IPS DF 4.7 (cell line): Measurements from ENCODE around the gene CACNA1B.

ENCODE experiments used
- DNase-seq: peaks from one replicate; pipeline ENCODE4 v3.0.0-alpha.2; 2013; ENCODE audit warnings: low spot score; ENCODE audit errors: extremely low read depth

CACNA1B gene

GRCh38 chr9:138028596-138028995 lies 151.0 kb downstream of the CACNA1B start:
- DNase-seq = no peak

DNA sequence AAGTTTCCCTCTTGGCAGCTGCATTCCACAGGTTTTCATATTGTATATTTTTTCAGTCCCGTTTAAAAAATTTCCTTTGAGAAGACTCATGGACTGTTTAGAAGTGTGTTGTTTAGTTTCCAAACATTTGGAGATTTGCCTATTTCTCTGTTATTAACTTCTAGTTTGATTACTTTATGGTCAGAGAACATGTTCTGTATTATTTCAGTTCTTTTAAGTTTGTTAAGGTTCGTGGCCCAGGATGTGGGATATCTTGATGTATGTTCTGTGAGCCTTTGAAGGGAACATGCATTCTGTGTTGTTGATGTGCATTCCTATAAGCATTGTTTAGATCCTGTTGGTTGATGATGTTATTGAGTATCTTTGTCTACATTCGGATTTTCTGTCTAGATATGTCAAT lies 153.6 kb downstream of the CACNA1B start:
- no peak for DNase-seq

DNA sequence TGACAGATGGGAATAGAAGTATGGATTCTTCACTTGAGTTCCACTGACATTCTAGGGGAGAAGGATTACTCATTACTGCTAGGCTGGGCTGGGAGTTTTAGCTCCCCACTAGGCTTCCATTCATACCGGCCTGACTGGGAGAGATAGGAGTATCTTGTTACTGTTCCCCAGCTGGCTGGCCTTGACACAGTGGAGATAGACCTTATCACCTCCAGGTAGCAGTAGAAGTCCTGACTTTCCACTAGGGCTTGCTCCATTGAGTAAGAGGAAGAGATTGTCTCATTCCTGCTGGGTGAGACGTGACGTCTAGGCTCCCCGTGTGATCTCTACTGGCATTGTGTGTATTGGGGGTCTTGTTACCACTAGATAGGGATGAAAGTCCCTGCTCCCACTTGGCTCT lies 156.4 kb downstream of the CACNA1B start:
- no peak for DNase-seq

- no peak for DNase-seq
Observed at GRCh38 chr9:138037140-138037539, 159.6 kb downstream of the CACNA1B start.

DNA sequence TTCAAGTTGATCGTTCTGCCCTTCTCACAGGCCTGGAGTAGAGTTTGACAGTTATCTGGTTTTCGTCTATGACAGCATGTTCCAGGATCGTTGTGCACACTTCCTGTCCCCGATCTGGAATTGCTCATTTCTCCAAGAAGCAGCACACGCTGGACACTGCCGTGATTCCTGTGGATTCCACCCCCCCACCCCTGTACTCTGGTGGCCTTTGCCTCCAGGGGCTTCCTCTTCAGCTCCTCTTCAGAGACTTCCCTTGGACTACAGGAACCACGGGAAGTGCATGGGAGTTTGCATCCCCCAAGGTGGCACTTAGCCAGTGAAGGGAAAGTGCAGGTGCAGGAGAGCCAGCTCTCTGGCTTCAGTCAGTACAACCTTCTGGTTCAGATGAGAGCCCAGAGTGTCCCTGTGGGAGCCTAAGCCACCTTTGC lies 160.7 kb downstream of the CACNA1B start:
- no peak for DNase-seq

DNA sequence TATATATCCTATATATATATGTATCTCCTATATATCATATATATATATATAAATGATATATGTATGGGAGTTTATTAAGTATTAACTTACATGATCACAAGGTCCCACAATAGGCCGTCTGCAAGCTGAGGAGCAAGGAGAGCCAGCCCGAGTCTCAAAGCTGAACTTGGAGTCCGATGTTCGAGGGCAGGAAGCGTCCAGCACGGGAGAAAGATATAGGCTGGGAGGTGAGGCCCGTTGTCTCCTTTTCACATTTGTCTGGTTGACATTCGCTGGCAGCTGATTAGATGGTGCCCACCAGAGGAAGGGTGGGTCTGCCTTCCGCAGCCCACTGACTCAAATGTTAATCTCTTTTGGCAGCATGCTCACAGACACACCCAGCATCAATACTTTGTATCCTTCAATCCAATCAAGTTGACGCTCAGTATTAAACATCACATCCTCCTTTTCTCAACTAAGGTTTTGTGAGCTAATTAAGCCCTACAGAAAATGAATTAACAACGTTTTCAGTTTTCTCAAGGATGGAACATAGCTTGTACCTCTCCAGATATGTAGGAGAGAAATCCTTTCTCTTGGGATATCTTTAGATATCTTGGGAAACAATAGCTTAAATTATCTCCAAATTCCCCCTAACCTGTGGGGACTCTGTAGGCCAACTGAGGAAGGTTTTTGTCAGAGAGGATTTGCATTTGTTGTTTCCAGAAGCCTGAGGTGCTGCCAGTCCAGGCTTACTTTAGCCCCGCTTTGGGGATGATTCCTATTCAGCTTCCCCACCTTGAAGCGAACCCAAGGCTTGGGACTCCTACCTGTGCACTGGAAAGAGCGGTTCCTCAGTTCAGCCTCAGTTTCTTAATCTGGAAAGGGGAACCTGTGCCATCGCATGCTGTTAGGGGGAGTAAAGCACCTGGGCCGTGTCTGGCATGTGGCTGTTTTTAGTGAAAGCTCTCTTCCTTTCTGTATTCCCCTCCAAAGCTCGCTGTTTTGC lies 163.2 kb downstream of the CACNA1B start:
- DNase-seq = no peak

GRCh38 chr9:138042146-138042545 lies 164.6 kb downstream of the CACNA1B start:
- DNase-seq = no peak

DNA sequence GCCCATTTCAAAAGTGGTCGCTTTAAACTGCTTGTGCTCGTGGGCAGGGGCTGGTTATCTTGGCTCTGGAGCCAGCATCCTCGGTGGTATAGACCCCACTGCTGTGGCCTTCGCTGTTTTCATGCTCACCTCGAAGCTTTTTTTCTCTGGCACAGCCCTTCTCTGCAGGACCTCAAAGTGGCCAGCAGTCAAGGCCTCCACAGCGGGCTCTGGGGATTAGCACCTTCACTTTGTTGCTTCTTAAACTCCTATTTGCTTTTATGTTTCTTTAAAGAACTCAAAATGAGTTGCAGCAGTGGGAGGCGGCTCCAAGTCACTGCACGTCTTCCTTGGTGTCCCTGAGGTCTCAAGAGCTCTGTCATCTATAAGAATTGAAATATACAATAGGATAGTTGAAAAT lies 165.1 kb downstream of the CACNA1B start:
- DNase-seq = no peak

DNA sequence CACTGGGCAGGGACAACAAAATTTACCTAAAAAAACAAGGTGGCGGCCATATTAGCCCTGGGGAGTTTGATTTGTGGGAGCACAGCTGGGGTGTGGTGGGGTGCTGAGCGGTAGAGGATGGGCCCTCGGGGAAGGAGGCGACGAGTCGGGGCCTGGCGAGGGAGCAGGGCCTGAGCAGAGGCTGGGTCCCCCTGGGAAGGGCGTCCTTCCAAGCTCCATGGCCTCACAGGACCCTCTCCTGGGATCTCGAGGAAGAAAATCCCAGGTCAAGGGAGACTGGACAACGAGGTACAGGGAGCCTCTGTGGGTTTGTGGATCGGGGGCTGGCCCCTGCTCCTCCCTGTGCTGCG lies 165.5 kb downstream of the CACNA1B start:
- DNase-seq = no peak

- DNase-seq = no peak
Observed at GRCh38 chr9:138043411-138044345, 166.1 kb downstream of the CACNA1B start.

- no peak for DNase-seq
Observed at GRCh38 chr9:138044485-138045383, 167.2 kb downstream of the CACNA1B start.

DNA sequence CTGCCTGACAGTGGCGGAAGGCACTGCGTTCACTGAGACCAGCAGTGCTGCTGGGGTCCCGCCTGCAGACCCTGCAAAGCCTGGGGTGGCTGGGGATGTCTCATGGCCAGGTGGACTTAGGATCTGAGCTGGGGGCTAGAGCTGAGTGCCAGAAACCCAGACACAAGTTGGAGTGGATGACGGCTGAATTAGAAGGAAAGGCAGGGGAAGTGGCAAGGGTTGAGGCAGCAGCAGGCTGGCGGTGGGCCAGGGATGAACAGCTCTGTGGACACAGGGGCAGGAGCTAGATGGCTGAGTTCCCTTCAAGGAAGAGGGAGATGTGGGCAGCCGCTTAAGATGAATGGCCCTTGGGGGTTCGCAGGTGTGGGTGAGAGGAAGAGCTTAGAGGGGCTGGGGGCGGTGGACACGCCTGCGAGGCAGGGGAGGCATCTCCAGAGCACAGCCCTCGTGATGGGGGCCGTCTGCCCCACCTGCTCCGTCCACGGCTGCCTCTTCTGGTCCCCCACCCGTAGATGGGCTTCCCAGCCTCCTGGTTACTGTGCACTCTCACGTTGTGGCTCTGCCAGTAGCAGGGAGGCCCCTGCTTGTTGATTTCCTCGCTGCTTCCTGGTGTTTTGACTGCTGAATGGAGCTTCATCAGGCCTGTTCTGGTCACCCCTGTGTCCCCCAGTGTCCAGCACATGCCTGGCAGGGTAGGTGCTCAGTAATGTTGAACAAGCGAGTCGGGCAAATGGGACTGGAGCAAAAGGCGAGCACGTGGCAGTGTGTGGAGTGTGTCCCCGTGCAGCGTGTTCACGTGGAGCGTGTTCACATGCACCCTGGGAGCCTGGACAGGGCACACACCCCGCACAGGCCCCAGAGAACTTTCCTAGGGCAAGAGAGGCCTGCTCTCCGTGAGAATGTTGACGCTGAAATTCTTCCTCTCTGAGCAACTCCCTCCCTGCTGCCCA lies 168.2 kb downstream of the CACNA1B start:
- no peak for DNase-seq

GRCh38 chr9:138046641-138047301 lies 169.2 kb downstream of the CACNA1B start:
- no peak for DNase-seq

DNA sequence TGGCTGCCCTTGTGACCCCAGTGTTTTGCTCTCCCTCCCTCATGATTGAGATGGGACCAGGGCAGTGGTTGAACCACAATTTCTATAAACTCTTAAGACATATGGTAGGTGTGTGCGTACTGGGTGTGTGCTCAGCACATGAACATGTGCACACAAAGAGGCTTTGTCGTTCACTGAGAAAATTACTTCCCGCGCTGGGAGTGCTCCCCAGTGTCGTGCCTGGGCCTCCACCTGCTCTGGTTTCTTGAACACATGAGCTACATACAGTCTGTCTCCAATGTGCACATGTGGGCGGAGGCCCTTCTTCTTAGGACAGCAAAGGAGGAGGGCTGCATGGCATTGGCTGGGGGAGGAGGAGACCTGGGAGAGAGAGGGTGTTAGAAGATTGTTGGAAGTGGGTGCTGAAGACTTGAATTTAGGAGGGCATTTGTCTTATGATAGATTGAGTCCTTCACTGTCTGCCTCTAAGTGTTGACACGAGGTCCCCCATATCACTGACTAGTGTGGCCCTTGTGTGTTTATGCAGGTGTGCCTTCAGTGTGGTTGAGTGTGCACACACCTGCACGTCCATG lies 170.0 kb downstream of the CACNA1B start:
- no peak for DNase-seq

GRCh38 chr9:138048184-138048583 lies 170.6 kb downstream of the CACNA1B start:
- DNase-seq = no peak

GRCh38 chr9:138049085-138049778 lies 171.7 kb downstream of the CACNA1B start:
- DNase-seq = no peak

DNA sequence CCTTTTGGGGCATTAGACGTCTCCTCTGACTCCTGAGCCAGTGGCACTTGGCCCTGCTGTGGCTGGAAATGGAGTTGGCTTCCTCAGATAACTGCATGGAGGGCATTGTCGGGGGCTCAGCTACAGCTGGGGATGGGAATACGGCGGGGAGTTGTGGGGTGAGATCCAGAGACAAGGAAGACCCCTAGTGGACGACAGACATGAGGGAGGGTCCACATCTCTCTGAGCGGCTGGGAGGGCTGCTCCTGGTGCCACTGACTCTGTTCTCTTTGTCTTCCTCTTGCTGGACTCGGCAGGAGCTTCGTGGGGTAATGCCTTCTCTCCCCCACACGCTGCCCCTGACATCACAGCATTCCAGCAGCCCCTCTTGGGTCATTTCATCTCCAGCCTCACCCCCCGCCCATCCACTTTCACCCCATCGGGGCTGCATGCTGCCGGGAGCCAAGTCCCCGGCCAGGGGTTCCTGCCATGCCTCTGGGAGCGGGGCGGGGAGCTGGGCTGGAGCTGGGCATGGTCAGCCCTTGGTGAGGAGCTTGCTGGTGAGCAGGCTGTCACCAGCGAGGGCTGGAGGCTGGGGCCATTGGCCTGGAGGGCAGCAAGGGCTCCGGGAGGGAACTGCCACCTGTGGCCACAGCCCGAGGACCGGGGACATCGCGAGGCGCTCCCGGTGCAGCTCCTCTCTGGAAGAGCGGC lies 172.3 kb downstream of the CACNA1B start:
- no peak for DNase-seq
